SU-DHL-6 (cell line): ENCODE results near the gene ADNP2.

Experiments
- EZH2phosphoT487 ChIP-seq: fragments of 200-600 bp; sonication (generic), shearing (Covaris generic); conservative IDR thresholded peaks from 2 replicates; pipeline ENCODE4 v1.6.1; 2018; ENCODE audit warnings: mild to moderate bottlenecking, antibody characterized with exemption, low read length, moderate library complexity, mixed read lengths
- TF ChIP-seq, protein P1 (sequence below): fragments of 200-600 bp; sonication (generic); IDR thresholded peaks from one replicate; pipeline ENCODE4 v1.5.1; 2017; ENCODE audit warnings: antibody characterized with exemption, mild to moderate bottlenecking, low read length, moderate library complexity; ENCODE audit not compliant: insufficient read depth, poor library complexity, severe bottlenecking

DNA sequence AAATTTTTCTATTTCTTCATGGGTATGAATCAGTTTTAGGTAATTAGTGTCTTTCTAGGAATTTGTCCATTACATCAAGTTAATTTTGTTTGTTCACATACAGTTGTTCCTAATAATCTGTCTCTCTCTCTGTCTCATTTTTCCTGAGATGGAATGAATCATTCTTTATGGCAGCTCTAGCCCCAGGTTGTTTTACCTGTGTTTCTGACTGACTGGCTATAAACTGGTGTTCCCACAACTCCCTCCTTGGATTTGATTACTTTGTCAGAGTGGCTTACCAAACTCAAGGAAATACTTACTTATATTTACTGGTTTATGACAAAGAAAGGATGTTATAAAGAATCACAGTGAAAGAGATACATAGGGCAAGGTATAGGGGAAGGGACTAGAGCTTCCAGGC is 15.1 kb downstream of the ADNP2 start:
- TF ChIP-seq, protein P1, sequence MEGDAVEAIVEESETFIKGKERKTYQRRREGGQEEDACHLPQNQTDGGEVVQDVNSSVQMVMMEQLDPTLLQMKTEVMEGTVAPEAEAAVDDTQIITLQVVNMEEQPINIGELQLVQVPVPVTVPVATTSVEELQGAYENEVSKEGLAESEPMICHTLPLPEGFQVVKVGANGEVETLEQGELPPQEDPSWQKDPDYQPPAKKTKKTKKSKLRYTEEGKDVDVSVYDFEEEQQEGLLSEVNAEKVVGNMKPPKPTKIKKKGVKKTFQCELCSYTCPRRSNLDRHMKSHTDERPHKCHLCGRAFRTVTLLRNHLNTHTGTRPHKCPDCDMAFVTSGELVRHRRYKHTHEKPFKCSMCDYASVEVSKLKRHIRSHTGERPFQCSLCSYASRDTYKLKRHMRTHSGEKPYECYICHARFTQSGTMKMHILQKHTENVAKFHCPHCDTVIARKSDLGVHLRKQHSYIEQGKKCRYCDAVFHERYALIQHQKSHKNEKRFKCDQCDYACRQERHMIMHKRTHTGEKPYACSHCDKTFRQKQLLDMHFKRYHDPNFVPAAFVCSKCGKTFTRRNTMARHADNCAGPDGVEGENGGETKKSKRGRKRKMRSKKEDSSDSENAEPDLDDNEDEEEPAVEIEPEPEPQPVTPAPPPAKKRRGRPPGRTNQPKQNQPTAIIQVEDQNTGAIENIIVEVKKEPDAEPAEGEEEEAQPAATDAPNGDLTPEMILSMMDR: no peak
- no peak for TF ChIP-seq EZH2phosphoT487
